Measurements from ENCODE around the gene SERPIND1.
"Not testable (repeated sequence)": the region's sequence is repeated elsewhere in the genome, so short reads cannot be mapped to it uniquely, and the experiment has no call there.

SERPIND1 gene

GRCh38 chr22:20752104-20752741, 21.7 kb upstream of the SERPIND1 start:
- no peak for TF ChIP-seq GATA1 (IDR thresholded peaks at IDR 0.05; ENCODE audit: low read depth, low read length)
- DNase-seq, result no peak

- no peak for DNase-seq
- TF ChIP-seq GATA1 (IDR thresholded peaks at IDR 0.05; ENCODE audit: low read depth, low read length) (no peak), POLR2A (IDR thresholded peaks at IDR 0.05; ENCODE audit: low read length) (no peak)
Observed at GRCh38 chr22:20752873-20753272, 21.0 kb upstream of the SERPIND1 start.

GRCh38 chr22:20756846-20757245, 17.1 kb upstream of the SERPIND1 start:
- no peak for DNase-seq
- TF ChIP-seq GATA1 (IDR thresholded peaks at IDR 0.05; ENCODE audit: low read depth, low read length), result no peak
- no peak for TF ChIP-seq POLR2A (IDR thresholded peaks at IDR 0.05; ENCODE audit: low read length)

GRCh38 chr22:20758688-20759087, 15.2 kb upstream of the SERPIND1 start:
- TF ChIP-seq POLR2A (IDR thresholded peaks at IDR 0.05; ENCODE audit: low read length) (no peak), GATA1 (IDR thresholded peaks at IDR 0.05; ENCODE audit: low read depth, low read length) (no peak)
- DNase-seq, result peak in 1 of 2 experiments; percentile 18

- no peak for DNase-seq
- TF ChIP-seq GATA1 (IDR thresholded peaks at IDR 0.05; ENCODE audit: low read depth, low read length) (no peak), POLR2A (IDR thresholded peaks at IDR 0.05; ENCODE audit: low read length) (no peak)
Observed at GRCh38 chr22:20760084-20760483, 13.8 kb upstream of the SERPIND1 start.

GRCh38 chr22:20761536-20761935, 12.4 kb upstream of the SERPIND1 start:
- DNase-seq, result no peak

GRCh38 chr22:20762233-20762796, 11.6 kb upstream of the SERPIND1 start:
- TF ChIP-seq POLR2A (IDR thresholded peaks at IDR 0.05; ENCODE audit: low read length), result no peak
- no peak for DNase-seq

More at GRCh38 chr22:20761536-20761935, 12.4 kb upstream of the SERPIND1 start:
- TF ChIP-seq POLR2A (IDR thresholded peaks at IDR 0.05; ENCODE audit: low read length) (no peak), GATA1 (IDR thresholded peaks at IDR 0.05; ENCODE audit: low read depth, low read length) (no peak)

GRCh38 chr22:20763630-20764470, 10.1 kb upstream of the SERPIND1 start:
- TF ChIP-seq GATA1 (IDR thresholded peaks at IDR 0.05; ENCODE audit: low read depth, low read length) (no peak), POLR2A (IDR thresholded peaks at IDR 0.05; ENCODE audit: low read length) (no peak)
- no peak for DNase-seq

- DNase-seq, result no peak
- TF ChIP-seq GATA1 (IDR thresholded peaks at IDR 0.05; ENCODE audit: low read depth, low read length) (no peak), POLR2A (IDR thresholded peaks at IDR 0.05; ENCODE audit: low read length) (no peak)
Observed at GRCh38 chr22:20764471-20764720, 9.5 kb upstream of the SERPIND1 start.

GRCh38 chr22:20764729-20765128, 9.2 kb upstream of the SERPIND1 start:
- DNase-seq, result no peak
- no peak for TF ChIP-seq POLR2A (IDR thresholded peaks at IDR 0.05; ENCODE audit: low read length)
- TF ChIP-seq GATA1 (IDR thresholded peaks at IDR 0.05; ENCODE audit: low read depth, low read length), result no peak

- DNase-seq, result no peak
- TF ChIP-seq GATA1 (IDR thresholded peaks at IDR 0.05; ENCODE audit: low read depth, low read length) (no peak), POLR2A (IDR thresholded peaks at IDR 0.05; ENCODE audit: low read length) (no peak)
Observed at GRCh38 chr22:20765938-20766337, 8.0 kb upstream of the SERPIND1 start.

- TF ChIP-seq POLR2A (IDR thresholded peaks at IDR 0.05; ENCODE audit: low read length) (no peak), GATA1 (IDR thresholded peaks at IDR 0.05; ENCODE audit: low read depth, low read length) (no peak)
- DNase-seq, result no peak
Observed at GRCh38 chr22:20766530-20766929, 7.4 kb upstream of the SERPIND1 start.

- not testable (repeated sequence) for DNase-seq
Observed at GRCh38 chr22:20769496-20769826, 4.5 kb upstream of the SERPIND1 start.

- TF ChIP-seq GATA1 (IDR thresholded peaks at IDR 0.05; ENCODE audit: low read depth, low read length) (no peak), POLR2A (IDR thresholded peaks at IDR 0.05; ENCODE audit: low read length) (no peak)
- no peak for DNase-seq
Observed at GRCh38 chr22:20771918-20772625, 1.8 kb upstream of the SERPIND1 start.

- no peak for TF ChIP-seq POLR2A (IDR thresholded peaks at IDR 0.05; ENCODE audit: low read length)
- no peak for TF ChIP-seq GATA1 (IDR thresholded peaks at IDR 0.05; ENCODE audit: low read depth, low read length)
- no peak for DNase-seq
Observed at GRCh38 chr22:20774882-20775281, 969 bp downstream of the SERPIND1 start.
